Right lobe of liver (tissue), 4 donors: ENCODE data around the gene HBG2.

Experiments used
- CTCF ChIP-seq, 4 donors: fragments of 200-600 bp in 3 of 4; fragments of 450-650 bp in 1 of 4; IDR thresholded peaks; one replicate each; pipeline versions ENCODE4 v1.5.1 to v1.8.0; 2016 to 2022; ENCODE audit warnings: antibody characterized with exemption in 4 of 4, mild to moderate bottlenecking in 2 of 4
- POLR2A ChIP-seq: fragments of 450-650 bp; IDR thresholded peaks from one replicate; pipeline ENCODE4 v1.6.1; 2017; ENCODE audit warnings: antibody characterized with exemption, mild to moderate bottlenecking
- donor health status: DM: no; HTN: no; CAD: no.
- donor health status: DM: no; HTN: no; CAD: no.
- donor health status: DM: no; HTN: yes; CAD: no.

GRCh38 chr11:5226732-5227310 is 27.8 kb downstream of the HBG2 start, which contains the start of gene HBB:
- TF ChIP-seq POLR2A (no peak), CTCF (IDR thresholded peaks at IDR 0.05) (no peak)
